OCI-LY7 (cell line): ENCODE data around the gene FOXO3. TPM values are rescaled to one million over a fixed set of nuclear protein-coding genes. Genes with fewer than 3 reads are reported as not detected.

Experiments used
- BruUV-seq: library from RNA; stranded (reverse); fragments of 400-500 nt; replicated peaks from 2 replicates; lab custom pipeline; 2021; lab: Mats Ljungman, UMichigan
- CTCF ChIA-PET: fragments of 300-600 bp; sonication (Branson Sonifier 250); formaldehyde crosslinking; loops from one replicate; lab custom pipeline; 2022; ENCODE audit warnings: antibody characterized with exemption; ENCODE audit not compliant: unreplicated experiment; lab: Charles Lee
- POLR2A ChIA-PET: fragments of 300-600 bp; sonication (Branson Sonifier 250); formaldehyde crosslinking; loops from one replicate; lab custom pipeline; 2022; ENCODE audit warnings: antibody characterized with exemption; lab: Charles Lee
- DNase-seq: peaks from one replicate; pipeline ENCODE4 v3.0.0-alpha.2; 2015; ENCODE audit warnings: low spot score
- H2AFZ ChIP-seq: fragments of 200-600 bp; sonication (generic), shearing (Covaris generic); 2 replicates; pipeline ENCODE4 v1.6.1; 2014; ENCODE audit warnings: mild to moderate bottlenecking, antibody characterized with exemption, low read length, moderate library complexity
- H3K27ac ChIP-seq: fragments of 200-600 bp; sonication (generic); 2 replicates; pipeline ENCODE4 v1.5.1; 2014; ENCODE audit warnings: mixed run types, low read depth, mild to moderate bottlenecking, moderate library complexity, low read length, inconsistent platforms; ENCODE audit not compliant: poor library complexity, severe bottlenecking
- H3K36me3 ChIP-seq: fragments of 200-600 bp; sonication (generic); 2 replicates; pipeline ENCODE4 v1.6.1; 2014; ENCODE audit warnings: mild to moderate bottlenecking, antibody characterized with exemption, low read length, moderate library complexity, mixed read lengths; ENCODE audit not compliant: insufficient read depth
- H3K4me1 ChIP-seq: fragments of 200-600 bp; sonication (generic); 2 replicates; pipeline ENCODE4 v1.5.1; 2014; ENCODE audit warnings: mild to moderate bottlenecking, low read length; ENCODE audit not compliant: insufficient read depth, poor library complexity, severe bottlenecking
- H3K4me2 ChIP-seq: fragments of 200-600 bp; sonication (generic); 2 replicates; pipeline ENCODE4 v1.6.1; 2014; ENCODE audit warnings: mild to moderate bottlenecking, low read length
- H3K4me3 ChIP-seq: fragments of 200-600 bp; sonication (generic); 2 replicates; pipeline ENCODE4 v1.5.1; 2014; ENCODE audit warnings: mild to moderate bottlenecking, low read depth, low read length; ENCODE audit not compliant: poor library complexity, severe bottlenecking
- H3K79me2 ChIP-seq: fragments of 200-600 bp; sonication (generic); 2 replicates; pipeline ENCODE4 v1.6.1; 2016; ENCODE audit warnings: low read depth, mild to moderate bottlenecking, low read length, moderate library complexity, mixed read lengths; ENCODE audit not compliant: insufficient read depth
- H3K9me2 ChIP-seq: fragments of 200-600 bp; sonication (generic); 2 replicates; pipeline ENCODE4 v1.6.1; 2016; ENCODE audit warnings: mild to moderate bottlenecking, low read length, mixed read lengths; ENCODE audit not compliant: insufficient read depth
- H3K9me3 ChIP-seq: fragments of 200-600 bp; sonication (generic); 2 replicates; pipeline ENCODE4 v1.6.1; 2014; ENCODE audit warnings: mild to moderate bottlenecking, mixed run types, low read length, mixed read lengths
- H4K20me1 ChIP-seq: fragments of 200-600 bp; sonication (generic); 2 replicates; pipeline ENCODE4 v1.6.1; 2014; ENCODE audit warnings: mild to moderate bottlenecking, antibody characterized with exemption, low read length, moderate library complexity, mixed read lengths; ENCODE audit not compliant: insufficient read depth
- EZH2phosphoT487 ChIP-seq: fragments of 200-600 bp; sonication (generic); IDR thresholded peaks from 2 replicates; pipeline ENCODE4 v1.6.1; 2018; ENCODE audit warnings: low read depth, borderline replicate concordance, mild to moderate bottlenecking, mixed run types, antibody characterized with exemption, low read length, moderate library complexity, mixed read lengths
- intact Hi-C: fragments of 100-400 bp; cut with micrococcal nuclease; formaldehyde crosslinking; loops from one replicate; pipeline ENCODE4 v1.10.0; 2022; ENCODE audit not compliant: unreplicated experiment
- total RNA-seq, 2 experiments: library from RNA; depleted of rRNA in 1 of 2; stranded (reverse); fragments of >200 nt in 1 of 2; shearing (Covaris generic) in 1 of 2; gene quantifications; 2 replicates each; pipeline ENCODE4 v1.2.3, GENCODE V29; 2014 to 2022
- TF ChIP-seq, protein P1 (sequence below): fragments of 200-600 bp; sonication (generic); conservative IDR thresholded peaks from 2 replicates; pipeline ENCODE4 v1.5.1; 2014; ENCODE audit warnings: mild to moderate bottlenecking, antibody characterized with exemption, low read length, moderate library complexity, mixed read lengths

Gene FOXO3
- total RNA-seq, 2 experiments from 2014 or later: 3.8 to 9.9 TPM

GRCh38 chr6:108564178-108564577, 3.5 kb downstream of the FOXO3 start:
- no TSS peak for BruUV-seq
- H2AFZ ChIP-seq: no peak overlapping the region
- no peaks in the 10 kb centered on the region; the same call in 1 of the 2 replicates for H3K79me2 ChIP-seq
- H4K20me1 ChIP-seq: peaks cover 39% of the 10 kb centered on the region
- no peak overlapping the region for H3K27ac ChIP-seq
- H3K9me2 ChIP-seq: no peaks in the 10 kb centered on the region
- peaks cover 5% of the 10 kb centered on the region for H3K36me3 ChIP-seq
- CTCF ChIA-PET: no interaction called here
- H3K4me2 ChIP-seq: peak overlapping the region; percentile 57
- TF ChIP-seq, protein P1, sequence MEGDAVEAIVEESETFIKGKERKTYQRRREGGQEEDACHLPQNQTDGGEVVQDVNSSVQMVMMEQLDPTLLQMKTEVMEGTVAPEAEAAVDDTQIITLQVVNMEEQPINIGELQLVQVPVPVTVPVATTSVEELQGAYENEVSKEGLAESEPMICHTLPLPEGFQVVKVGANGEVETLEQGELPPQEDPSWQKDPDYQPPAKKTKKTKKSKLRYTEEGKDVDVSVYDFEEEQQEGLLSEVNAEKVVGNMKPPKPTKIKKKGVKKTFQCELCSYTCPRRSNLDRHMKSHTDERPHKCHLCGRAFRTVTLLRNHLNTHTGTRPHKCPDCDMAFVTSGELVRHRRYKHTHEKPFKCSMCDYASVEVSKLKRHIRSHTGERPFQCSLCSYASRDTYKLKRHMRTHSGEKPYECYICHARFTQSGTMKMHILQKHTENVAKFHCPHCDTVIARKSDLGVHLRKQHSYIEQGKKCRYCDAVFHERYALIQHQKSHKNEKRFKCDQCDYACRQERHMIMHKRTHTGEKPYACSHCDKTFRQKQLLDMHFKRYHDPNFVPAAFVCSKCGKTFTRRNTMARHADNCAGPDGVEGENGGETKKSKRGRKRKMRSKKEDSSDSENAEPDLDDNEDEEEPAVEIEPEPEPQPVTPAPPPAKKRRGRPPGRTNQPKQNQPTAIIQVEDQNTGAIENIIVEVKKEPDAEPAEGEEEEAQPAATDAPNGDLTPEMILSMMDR: no peak
- no peak for TF ChIP-seq EZH2phosphoT487
- POLR2A ChIA-PET: interaction anchor here (0.9 to 1.3 kb wide), 3 partner anchors 10 to 219 kb away, joined by 3 to 4 read pairs (median 3); no protein-coding TSS in a partner anchor
- DNase-seq: no peak
- H3K4me3 ChIP-seq: peak overlapping the region; percentile 6
- intact Hi-C loops: loop anchor here (2.0 kb wide), 1 partner anchor 109 kb away; no protein-coding TSS in a partner anchor
- H3K9me3 ChIP-seq: no peaks in the 10 kb centered on the region
- H3K4me1 ChIP-seq: peaks cover 37% of the 10 kb centered on the region

DNA sequence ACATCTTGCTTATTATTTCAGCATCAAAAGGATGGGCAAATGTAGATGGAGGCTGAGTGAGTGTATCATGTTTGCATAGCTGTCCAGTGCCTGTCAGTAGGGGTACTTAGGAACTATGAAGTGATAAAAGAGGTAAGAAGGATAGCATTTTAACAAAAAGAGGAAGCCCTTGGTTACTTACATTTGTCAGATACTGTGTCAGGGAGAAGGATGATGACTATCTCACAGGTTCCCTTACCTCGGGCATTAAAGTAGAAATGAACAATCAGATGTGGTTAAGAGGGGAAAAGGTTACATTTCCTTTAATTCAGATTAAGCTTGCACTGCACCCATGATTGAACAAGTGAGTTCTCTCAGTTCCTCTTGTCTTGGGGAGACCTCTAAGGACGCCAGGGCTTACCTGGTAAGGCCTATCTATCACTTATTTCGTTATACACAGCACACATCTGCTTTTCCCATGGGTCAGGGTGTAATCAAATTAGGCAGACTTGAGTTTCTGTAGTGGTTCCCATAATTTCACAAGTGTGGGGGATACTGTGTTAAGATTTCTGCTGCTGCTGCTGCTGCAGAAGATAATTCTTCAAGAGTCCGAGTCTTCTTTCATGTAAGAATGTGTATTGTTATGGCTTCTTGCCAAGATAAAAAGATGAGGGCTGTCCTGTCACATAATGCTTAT, 4.5 kb downstream of the FOXO3 start:
- Histone ChIP-seq H3K79me2 (no peaks in the 10 kb centered on the region; the same call in 1 of the 2 replicates), H4K20me1 (peaks cover 39% of the 10 kb centered on the region), H3K36me3 (peaks cover 10% of the 10 kb centered on the region), H3K9me2 (no peaks in the 10 kb centered on the region), H3K4me1 (peaks cover 37% of the 10 kb centered on the region), H2AFZ (no peak overlapping the region), H3K4me3 (peak overlapping the region; percentile 53), H3K9me3 (no peaks in the 10 kb centered on the region), H3K4me2 (peak overlapping the region; percentile 89), H3K27ac (peak overlapping the region; percentile 71)
- ChIA-PET CTCF (interaction anchor here (1.0 kb wide), 1 partner anchor 28 kb away, joined by 3 read pairs; no protein-coding TSS in a partner anchor), POLR2A (interaction anchor here (0.6 to 2.0 kb wide), 6 partner anchors 11 to 796 kb away, joined by 3 to 9 read pairs (median 3); no protein-coding TSS in a partner anchor)
- TF ChIP-seq EZH2phosphoT487: no peak
- TF ChIP-seq, protein P1: no peak
- peak; percentile 94 for DNase-seq
- BruUV-seq: no TSS peak
- intact Hi-C loops: loop anchor here (1.0 to 2.0 kb wide), 2 partner anchors 27 to 108 kb away; no protein-coding TSS in a partner anchor
